ENCODE measurements around the gene NUTM2F.
"Not testable (repeated sequence)": the region's sequence is repeated elsewhere in the genome, so short reads cannot be mapped to it uniquely, and the experiment has no call there.

Gene NUTM2F

DNA sequence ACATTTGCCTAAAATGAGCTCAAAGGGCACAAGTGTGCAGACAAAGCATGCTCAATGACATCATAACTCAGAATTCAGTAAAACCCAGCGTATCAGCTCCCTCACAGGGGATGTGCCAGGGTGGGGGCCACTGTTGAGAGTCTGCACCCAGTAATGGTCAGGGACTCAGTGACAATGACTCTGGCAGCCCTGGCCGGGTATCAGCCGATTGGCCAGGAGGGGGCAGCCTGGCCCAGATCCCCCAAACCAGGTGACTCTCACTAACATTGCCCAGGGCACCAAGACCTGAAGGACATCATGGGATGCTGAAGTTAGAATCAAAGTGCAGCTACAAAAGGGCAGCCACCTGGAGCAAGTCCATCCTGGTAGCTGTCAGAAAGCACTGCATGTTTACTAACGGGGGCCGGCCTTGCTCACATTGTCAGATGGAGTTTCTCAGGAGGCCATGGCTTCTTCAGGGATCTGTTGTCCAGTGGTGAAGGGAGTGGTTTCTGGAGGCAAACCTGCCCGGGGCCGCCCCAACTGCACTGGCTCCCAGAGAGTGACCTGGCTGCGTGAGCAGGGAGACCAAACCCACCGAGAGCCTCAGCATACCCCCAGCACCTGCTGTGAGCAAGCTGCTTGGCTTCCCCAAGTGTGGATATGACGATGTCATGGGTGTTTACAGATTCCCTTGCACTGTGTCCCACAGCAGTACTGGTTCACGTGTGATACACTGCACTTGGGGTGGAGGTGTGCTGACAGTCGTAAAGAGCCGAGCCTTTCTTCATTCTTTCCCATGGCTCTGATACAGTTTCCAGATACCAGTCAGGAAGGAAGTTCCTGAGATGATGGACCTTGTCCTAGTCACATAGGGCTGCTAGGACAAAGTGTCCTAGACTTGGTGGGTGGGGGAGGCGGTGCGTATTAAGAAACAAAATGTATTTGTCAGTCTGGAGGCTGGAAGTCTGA is 13.1 kb downstream of the NUTM2F start:
- not testable (repeated sequence) for DNase-seq

DNA sequence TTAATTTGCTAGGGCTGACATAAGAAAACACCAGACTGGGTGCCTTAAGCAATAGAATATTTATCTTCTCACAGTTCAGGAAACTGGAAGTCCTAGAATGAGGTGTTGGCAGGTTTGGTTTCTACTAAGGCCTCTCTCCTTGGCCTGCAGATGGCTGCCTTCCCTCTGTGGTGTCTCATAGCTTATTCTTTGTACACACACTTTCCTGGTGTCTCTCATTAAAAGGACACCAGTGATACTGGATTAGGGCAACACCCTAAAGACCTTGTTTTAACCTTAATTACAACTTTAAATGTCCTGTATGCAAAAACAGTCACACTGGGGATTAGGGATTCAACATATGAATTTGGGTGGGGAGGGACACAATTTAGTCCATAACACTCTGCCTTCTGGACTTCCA is 25.1 kb downstream of the NUTM2F start:
- no peak for DNase-seq

DNA sequence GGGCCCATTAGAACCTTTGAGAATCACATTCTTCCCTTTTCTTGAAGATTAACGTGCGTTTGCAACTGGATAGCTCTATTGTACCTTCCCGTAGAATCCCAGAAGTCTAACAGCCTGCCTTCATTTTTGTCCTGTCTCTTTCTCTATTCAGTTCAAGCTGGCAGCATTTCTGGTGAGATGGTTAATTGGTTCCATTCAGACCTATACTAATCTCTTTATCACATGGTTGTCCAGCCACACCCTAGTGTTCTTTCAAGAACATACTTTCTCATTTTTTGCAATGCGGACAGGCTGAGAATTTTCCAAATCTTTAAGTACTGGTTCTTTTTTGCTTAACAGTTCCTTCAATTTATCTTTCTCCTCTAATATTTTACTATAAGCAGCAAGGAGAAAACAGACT is 26.0 kb downstream of the NUTM2F start:
- DNase-seq: no peak

DNA sequence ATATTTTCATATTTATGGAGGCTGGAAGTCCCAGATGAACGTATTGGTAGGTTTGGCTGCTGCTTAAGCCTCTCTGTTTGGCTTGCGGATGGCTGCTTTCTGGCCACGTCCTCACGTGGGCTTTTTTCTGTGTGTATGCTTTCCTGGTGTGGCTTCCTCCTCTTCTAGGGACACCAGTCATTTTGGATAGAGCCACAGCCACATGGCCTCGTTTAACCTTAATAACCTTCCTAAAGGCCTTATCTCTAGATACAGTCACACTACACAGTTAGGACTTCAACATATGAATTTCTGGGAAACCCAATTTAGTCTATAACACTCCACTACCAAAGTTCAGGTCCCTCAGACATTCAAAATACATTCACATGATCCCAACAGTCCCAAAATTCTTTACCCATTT is 26.9 kb downstream of the NUTM2F start:
- no peak for DNase-seq

DNA sequence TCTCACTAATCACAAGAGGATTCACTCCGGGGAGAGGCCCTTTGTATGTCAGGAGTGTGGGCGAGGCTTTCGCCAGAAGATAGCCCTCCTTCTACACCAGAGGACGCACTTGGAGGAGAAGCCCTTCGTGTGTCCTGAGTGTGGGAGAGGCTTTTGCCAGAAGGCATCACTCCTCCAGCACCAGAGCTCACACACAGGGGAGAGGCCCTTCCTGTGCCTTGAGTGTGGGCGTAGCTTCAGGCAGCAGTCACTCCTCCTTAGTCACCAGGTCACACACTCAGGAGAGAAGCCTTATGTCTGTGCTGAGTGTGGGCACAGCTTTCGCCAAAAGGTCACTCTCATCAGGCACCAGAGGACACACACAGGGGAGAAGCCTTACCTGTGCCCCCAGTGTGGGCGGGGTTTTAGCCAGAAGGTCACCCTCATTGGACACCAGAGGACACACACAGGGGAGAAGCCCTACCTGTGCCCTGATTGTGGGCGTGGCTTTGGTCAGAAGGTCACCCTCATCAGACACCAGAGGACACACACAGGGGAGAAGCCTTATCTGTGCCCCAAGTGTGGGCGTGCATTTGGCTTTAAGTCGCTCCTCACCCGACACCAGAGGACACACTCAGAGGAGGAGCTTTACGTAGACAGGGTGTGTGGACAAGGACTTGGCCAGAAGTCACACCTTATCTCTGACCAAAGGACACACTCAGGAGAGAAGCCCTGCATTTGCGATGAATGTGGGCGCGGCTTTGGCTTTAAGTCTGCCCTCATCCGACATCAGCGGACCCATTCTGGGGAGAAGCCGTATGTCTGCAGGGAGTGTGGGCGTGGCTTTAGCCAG is 27.8 kb downstream of the NUTM2F start:
- DNase-seq: no peak

DNA sequence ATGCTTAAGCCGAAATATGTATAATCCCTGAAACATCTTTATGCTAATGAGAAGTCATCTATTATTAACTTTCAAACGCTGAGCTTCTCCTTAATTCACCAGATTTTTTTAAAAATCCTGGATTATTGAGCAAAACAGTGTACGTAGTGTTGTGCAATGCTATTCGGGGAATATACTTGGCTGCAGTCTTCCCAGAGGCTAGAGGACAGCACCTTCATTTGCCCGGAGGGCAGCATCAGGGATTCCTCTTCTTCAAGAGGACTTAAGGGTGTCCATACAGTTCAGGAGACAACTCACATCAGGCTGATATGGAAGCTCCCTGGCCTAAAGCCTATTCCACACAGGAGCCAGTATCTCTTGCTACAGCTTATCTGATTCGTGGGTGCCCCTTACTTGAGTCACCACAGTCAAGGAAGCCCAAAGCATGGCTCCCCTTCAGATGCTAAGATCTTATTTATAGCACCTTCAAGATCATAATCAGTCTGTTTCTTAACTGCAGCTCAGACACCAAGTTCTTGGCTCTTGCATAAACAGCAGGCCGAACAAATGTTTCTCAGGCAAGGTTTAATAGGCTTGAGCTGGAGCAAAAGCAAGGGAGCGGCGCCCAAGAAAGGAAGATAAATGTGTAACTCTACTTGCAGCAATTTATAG is 29.4 kb downstream of the NUTM2F start:
- no peak for DNase-seq

DNA sequence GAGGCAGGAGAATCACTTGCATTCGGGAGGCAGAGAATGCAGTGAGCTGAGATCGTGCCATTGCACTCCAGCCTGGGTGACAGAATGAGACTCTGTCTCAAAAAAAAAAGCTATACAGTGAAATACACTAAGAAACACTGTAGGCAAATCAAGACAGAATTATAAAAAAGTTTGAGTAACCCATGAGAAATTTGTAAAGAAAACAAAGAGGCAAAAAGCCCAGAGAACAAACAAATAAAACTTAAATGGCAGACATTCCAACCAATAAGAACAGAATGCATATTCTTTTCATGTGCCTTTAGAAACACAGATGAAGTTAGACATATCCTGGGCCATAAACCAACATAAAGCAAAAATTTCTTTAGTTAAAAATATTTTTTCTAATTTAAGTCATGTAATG is 38.8 kb downstream of the NUTM2F start:
- no peak for DNase-seq

DNA sequence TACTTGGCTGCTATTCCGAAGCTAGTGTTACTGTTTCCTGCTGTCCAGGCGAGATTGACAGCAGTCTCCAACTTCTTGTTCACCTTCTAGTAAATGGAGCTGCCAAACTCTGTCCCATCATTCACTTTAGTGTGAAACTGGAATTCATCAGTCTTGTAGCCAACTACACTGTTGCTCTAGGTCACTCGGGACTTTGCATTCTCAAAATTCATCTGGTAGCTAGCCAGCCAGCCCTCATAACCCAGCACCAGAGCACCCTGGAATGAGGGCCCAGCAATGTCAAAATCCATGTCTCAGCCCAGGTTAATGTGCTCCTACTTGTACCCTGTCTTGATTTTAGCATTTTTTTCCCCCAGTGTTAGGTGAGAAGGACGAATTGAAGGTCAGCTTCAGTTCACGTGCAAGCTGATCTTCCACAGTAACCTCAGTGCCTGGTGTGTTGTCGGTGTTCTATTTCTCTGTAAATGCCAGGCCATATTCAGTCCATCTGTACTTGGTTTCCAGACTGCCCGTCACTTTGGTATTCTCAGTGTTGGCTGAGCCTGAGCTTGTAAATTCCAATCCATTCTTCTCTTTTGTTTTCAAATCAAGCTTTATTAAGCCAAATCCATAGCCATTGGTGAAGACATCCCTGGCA is 40.4 kb downstream of the NUTM2F start:
- no peak for DNase-seq

DNA sequence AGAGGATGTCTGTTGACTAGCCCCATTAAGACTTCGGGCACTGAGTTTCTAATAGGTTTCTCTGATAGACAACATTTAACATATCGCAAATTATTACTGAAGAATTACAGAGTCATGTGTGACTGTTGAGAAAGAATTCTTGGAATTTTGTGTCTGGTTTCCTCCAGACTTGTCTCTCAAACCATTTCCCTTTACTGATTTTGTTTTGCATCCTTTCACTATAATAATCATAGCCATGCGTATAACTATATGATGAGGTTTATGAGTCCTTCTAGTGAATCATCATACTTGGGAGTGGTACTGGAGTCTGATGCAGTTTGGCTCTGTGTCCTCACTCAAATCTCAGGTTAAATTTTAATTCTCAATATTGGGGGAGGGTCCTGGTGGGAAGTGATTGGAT is 42.3 kb downstream of the NUTM2F start:
- DNase-seq: no peak

DNA sequence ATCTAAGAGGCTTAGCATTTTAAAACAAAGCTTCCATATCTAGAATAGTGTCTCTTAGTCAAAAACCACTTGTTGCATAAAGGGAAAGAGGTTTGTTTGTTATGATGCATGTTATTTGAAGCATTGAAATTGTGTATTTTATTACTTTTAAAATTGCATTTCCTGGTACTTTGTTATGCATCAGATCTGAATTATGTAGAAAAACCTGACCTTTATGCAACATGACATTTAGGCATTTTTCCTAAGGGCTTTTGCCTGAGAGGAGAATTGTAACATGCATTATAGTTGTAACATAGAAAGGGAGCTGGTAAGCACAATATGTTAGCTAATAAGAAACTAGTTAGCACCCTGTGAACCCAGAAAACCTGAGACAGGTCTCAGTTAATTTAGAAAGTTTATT is 47.3 kb downstream of the NUTM2F start:
- no peak for DNase-seq

DNA sequence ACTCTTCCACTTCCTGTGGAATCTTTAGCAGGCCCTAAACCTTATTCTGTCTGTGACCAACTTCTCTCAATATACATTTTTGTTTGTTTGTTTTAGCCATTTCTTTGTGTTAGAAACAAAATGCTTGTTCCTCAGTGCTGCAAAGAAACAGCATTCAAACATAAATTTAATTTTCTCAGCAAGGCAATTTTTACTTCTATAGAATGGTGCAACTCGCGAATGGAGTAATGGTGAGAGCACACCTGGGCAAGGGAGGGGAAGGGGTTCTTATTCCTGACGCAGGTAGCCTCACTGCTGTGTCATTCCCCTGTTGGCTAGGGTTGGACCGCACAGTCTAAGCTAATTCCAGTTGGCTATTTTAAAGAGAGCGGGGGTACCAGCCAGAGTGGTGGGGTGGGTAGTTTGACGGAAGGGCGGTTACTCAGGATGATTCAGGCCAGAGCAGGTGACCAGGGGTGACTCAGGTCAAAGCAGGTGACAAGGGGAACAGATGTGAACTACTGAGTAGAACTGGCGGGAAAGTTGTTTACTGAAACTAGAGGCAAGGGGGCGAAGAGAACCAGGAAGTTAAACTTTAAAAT is 47.9 kb downstream of the NUTM2F start:
- DNase-seq: no peak

DNA sequence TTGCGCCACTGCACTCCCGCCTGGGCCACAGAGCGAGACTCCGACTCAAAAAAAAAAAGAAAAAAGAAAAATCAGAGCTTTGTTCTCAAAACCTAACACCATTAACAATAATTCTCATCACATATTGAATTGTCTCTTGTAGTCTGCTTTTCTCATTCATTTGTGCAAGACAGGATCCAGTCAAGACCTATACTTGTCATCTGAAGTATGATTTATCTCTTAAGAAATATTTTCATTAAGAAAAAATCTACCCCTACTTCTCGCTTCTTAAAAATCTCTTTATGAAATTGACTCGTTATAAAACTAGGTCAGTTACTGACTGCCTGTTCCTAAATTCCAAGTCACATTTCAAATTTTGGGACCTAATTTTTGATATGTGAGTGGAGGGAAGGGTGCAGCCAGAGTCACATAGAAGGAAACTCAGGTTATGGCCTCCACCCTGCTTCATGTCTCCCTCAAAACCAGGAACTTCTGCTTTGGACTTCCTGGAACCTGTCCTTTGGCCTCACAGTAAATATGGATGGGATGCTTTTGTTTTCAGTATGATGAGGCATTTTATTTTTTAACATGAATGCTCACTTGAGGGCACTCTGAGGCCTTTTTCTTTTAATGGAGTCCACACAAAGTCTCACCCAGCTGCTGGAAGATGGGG is 50.4 kb downstream of the NUTM2F start:
- DNase-seq: no peak

DNA sequence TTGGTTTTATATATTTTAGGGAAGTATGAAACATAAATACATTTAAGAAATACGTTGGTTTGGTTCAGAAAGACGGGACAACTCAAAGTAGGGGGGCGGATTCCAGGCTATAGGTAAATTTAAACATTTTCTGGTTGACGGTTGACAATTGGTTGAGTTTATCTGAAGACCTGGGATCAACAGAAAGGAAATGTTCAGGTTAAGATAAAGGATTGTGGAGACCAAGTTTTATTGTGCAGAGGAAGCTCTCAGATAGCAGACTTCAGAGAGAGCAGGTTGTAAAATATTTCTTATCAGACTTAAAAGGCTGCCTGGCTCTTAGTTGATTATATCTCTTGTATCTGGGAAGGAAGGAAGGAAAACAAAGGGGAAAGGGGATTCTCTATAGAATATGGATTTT is 51.4 kb downstream of the NUTM2F start:
- DNase-seq: not testable (repeated sequence)

DNA sequence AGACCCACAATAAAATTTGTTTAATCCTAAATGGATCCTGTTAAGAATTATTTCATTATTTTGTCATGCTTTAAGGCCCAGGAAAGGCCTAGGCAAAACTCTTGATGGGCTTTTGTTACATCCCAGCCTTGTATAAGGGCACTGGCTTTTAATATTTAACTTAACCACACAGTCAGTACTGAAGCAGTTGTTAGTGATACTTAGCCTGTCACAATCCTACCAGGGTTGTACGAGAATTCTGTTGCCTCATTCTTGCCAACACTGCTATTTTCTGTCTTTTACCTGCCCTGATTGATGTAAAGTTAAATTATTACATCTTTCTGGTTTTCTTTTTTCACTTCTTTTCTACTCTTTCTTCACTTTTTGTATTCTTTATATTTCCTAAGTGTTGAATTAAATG is 58.4 kb downstream of the NUTM2F start:
- DNase-seq: no peak

DNA sequence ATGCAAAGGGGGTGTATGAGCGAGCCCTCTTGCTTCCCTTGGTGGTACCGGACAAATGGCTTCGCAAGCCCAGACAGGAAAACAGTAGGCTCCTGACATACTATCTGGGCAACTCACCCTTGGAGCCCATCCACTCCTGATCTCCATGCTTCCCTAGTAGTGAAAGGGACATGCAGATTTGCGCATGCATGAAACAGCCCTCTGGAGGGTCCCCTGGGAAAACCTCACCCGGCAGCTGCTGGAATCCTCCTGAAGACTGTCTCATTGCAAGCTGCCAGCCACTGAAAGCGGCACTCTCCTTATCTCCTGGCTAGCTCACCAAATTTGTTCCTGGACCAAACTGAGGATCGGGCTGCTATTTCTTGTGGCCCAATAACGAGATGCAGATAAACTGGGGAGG is 59.2 kb downstream of the NUTM2F start:
- no peak for DNase-seq
